Stimulated activated naive CD8-positive, alpha-beta T cell treated with anti-CD3 and anti-CD28 coated beads, Interleukin-15, Interleukin-2, amounts not matched to agents 100 U/mL and 50 U/mL, for 24 hours (primary cell): ENCODE results near the gene PROB1.
A peak's percentile ranks its signal among the peaks of the same experiment; 100 is the strongest.
"Not testable (repeated sequence)": the region's sequence is repeated elsewhere in the genome, so short reads cannot be mapped to it uniquely, and the experiment has no call there.

Experiments used
- ATAC-seq: fragments of 150-1000 bp; cut with Tn5 transposase; one replicate; pipeline ENCODE4 v1.10.0; 2021
- DNase-seq: peaks from one replicate; pipeline ENCODE4 v3.0.0; 2021

The PROB1 gene

GRCh38 chr5:139414581-139415130 is 19.8 kb upstream of the PROB1 start:
- peak; percentile 48 for DNase-seq
- peak; percentile 58 for ATAC-seq

GRCh38 chr5:139413963-139414362 is 19.1 kb upstream of the PROB1 start:
- DNase-seq (peak; percentile 17), ATAC-seq (peak; percentile 25)

GRCh38 chr5:139413153-139413552 is 18.2 kb upstream of the PROB1 start:
- no peak for ATAC-seq
- no peak for DNase-seq

- DNase-seq, result no peak
- no peak for ATAC-seq
Measured at GRCh38 chr5:139410993-139411828, 16.3 kb upstream of the PROB1 start.

- ATAC-seq (no peak), DNase-seq (no peak)
Measured at GRCh38 chr5:139410121-139410992, 15.5 kb upstream of the PROB1 start.

GRCh38 chr5:139409116-139409515 is 14.2 kb upstream of the PROB1 start:
- not testable (repeated sequence) for ATAC-seq

GRCh38 chr5:139408191-139408590 is 13.3 kb upstream of the PROB1 start:
- ATAC-seq (no peak), DNase-seq (no peak)

More at GRCh38 chr5:139409116-139409515, 14.2 kb upstream of the PROB1 start:
- DNase-seq, result not testable (repeated sequence)

- no peak for DNase-seq
- no peak for ATAC-seq
Measured at GRCh38 chr5:139407517-139407916, 12.6 kb upstream of the PROB1 start.

GRCh38 chr5:139406963-139407362 is 12.1 kb upstream of the PROB1 start:
- DNase-seq, result no peak
- ATAC-seq, result no peak

- DNase-seq (no peak), ATAC-seq (no peak)
Measured at GRCh38 chr5:139404484-139404840, 9.6 kb upstream of the PROB1 start.

GRCh38 chr5:139403787-139404483 is 9.0 kb upstream of the PROB1 start, which contains the start of gene SPATA24:
Gene SPATA24, minus strand, starts transcription at chr5:139404089. Its CDS starts 29 bp downstream, at chr5:139404060.
- peak; percentile 98 for DNase-seq
- peak; percentile 94 for ATAC-seq

- ATAC-seq (no peak), DNase-seq (no peak)
Measured at GRCh38 chr5:139403418-139403786, 8.5 kb upstream of the PROB1 start.

- DNase-seq, result peak; percentile 61
Measured at GRCh38 chr5:139402561-139403158, 7.8 kb upstream of the PROB1 start.

GRCh38 chr5:139401546-139401945 is 6.6 kb upstream of the PROB1 start:
- no peak for ATAC-seq
- DNase-seq, result no peak

More at GRCh38 chr5:139402561-139403158, 7.8 kb upstream of the PROB1 start:
- ATAC-seq, result no peak

GRCh38 chr5:139399501-139400121 is 4.7 kb upstream of the PROB1 start:
- ATAC-seq (peak; percentile 11), DNase-seq (no peak)

- ATAC-seq, result no peak
- no peak for DNase-seq
Measured at GRCh38 chr5:139397921-139398320, 3.0 kb upstream of the PROB1 start.

- ATAC-seq (no peak), DNase-seq (no peak)
Measured at GRCh38 chr5:139396691-139397090, 1.8 kb upstream of the PROB1 start.

GRCh38 chr5:139395844-139396640 is 1.1 kb upstream of the PROB1 start:
- DNase-seq, result no peak
- no peak for ATAC-seq

- ATAC-seq (no peak), DNase-seq (peak; percentile 76)
Measured at GRCh38 chr5:139394123-139394653, 716 bp downstream of the PROB1 start.

- no peak for DNase-seq
- ATAC-seq, result no peak
Measured at GRCh38 chr5:139393497-139394122, 1.3 kb downstream of the PROB1 start.
